SK-N-SH treated with all-trans-retinoic acid at 6 μM for 48 hours (cell line): Measurements from ENCODE around the gene HES4.

Experiments used
- PPARA ChIP-seq: fragments of 250-450 bp; sonication (Bioruptor Pico); IDR thresholded peaks from 2 replicates; pipeline ENCODE4 v1.5.0; 2020; ENCODE audit warnings: mild to moderate bottlenecking, borderline replicate concordance
- ZFP30 ChIP-seq: fragments of 450-650 bp; formaldehyde crosslinking; IDR thresholded peaks from 2 replicates; pipeline ENCODE4 v1.5.0; 2022; ENCODE audit warnings: mild to moderate bottlenecking, moderate library complexity
- ZNF8 ChIP-seq: fragments of 450-650 bp; formaldehyde crosslinking; IDR thresholded peaks from 2 replicates; pipeline ENCODE4 v1.5.0; 2020; ENCODE audit warnings: mild to moderate bottlenecking, moderate library complexity
- TF ChIP-seq, protein P1 (sequence below): fragments of 250-450 bp; sonication (Bioruptor Pico); IDR thresholded peaks from 2 replicates; pipeline ENCODE4 v1.5.1; 2020; ENCODE audit warnings: low read depth, mild to moderate bottlenecking, moderate library complexity
- TF ChIP-seq, protein P2 (sequence below): fragments of 250-450 bp; sonication (Bioruptor Pico); IDR thresholded peaks from 2 replicates; pipeline ENCODE4 v1.8.0; 2020; ENCODE audit warnings: mild to moderate bottlenecking, moderate library complexity, borderline replicate concordance

DNA sequence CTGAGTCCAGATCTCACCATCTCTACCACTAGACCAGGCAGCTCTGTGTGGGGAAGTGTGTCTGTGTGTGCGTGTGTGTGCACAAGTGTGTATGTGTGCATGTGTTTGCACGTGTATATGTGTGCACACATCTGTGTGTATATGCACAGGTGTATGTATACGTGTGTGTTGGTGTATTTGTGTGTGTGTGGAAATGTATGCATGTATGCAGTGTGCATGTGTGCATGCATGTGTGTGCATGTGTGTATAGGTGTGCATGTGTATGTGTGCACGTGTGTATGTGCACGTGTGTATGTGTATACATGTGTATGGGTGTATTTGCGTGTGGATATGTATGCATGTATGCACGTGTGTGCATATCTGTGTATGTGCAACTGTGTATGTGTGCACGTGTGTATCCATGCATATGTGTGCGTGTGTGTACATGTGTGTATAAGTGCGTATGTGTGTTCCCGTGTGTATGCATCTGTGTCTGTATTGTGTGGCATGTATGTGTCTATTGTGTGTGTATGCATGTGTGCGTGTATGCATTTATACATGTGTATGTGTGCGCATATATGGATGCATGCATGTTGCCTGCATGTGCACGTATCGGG is 30.5 kb downstream of the HES4 start:
- TF ChIP-seq ZFP30 (CRISPR knock-in tag) (no peak), ZNF8 (CRISPR knock-in tag) (no peak), PPARA (CRISPR knock-in tag) (no peak)
- TF ChIP-seq, protein P1, sequence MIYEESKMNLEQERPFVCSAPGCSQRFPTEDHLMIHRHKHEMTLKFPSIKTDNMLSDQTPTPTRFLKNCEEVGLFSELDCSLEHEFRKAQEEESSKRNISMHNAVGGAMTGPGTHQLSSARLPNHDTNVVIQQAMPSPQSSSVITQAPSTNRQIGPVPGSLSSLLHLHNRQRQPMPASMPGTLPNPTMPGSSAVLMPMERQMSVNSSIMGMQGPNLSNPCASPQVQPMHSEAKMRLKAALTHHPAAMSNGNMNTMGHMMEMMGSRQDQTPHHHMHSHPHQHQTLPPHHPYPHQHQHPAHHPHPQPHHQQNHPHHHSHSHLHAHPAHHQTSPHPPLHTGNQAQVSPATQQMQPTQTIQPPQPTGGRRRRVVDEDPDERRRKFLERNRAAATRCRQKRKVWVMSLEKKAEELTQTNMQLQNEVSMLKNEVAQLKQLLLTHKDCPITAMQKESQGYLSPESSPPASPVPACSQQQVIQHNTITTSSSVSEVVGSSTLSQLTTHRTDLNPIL (CRISPR knock-in tag) = no peak
- TF ChIP-seq, protein P2, sequence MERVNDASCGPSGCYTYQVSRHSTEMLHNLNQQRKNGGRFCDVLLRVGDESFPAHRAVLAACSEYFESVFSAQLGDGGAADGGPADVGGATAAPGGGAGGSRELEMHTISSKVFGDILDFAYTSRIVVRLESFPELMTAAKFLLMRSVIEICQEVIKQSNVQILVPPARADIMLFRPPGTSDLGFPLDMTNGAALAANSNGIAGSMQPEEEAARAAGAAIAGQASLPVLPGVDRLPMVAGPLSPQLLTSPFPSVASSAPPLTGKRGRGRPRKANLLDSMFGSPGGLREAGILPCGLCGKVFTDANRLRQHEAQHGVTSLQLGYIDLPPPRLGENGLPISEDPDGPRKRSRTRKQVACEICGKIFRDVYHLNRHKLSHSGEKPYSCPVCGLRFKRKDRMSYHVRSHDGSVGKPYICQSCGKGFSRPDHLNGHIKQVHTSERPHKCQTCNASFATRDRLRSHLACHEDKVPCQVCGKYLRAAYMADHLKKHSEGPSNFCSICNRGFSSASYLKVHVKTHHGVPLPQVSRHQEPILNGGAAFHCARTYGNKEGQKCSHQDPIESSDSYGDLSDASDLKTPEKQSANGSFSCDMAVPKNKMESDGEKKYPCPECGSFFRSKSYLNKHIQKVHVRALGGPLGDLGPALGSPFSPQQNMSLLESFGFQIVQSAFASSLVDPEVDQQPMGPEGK (CRISPR knock-in tag) = no peak
